ENCODE measurements around the gene BABAM2.

DNA sequence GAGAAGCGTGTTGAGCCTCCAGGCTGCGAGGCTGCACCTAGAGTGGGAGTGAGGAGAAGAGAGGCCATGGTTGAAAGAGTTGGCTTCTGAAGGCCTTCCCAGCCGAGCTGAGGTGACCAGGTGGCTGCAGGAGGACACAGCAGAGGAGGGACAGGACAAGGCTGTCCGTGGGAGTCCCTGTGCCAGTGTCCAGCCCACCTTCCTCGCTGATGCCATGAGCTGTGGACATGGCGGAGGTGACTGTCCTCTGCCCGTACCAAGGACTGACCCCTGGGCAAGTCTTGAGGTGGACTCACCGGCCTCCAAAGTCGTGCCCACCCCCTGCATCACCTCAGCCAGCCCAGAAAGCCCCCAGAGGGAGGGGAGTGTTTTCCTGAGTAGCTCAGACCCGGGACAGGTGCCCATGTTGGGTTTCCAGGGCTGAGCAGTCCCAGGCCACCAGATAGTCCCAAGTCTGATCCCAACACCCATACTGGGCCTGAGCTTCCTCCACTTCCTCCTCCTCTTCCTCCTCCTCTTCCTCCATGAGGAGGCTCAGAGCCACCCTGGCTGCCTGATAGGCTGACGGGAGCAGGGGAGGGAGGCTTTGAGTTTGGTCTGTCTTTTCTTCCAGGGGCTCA is 459.1 kb downstream of the BABAM2 start:
- TF ChIP-seq EZH2phosphoT487 (IDR thresholded peaks at IDR 0.05; ENCODE audit: low read length) (no peak), EZH2 (optimal IDR thresholded peaks at IDR 0.05; ENCODE audit: low read depth, low read length) (no peak)
